Ascending aorta (tissue), 2 donors: ENCODE data around the gene MLH1. TPM values are rescaled to one million over a fixed set of nuclear protein-coding genes. Genes with fewer than 3 reads are reported as not detected.

ENCODE experiments used
- DNase-seq, 2 donors: peaks; one replicate each; pipeline ENCODE4 v3.0.0-alpha.2; 2019; ENCODE audit warnings: low spot score in 2 of 2
- H3K27ac ChIP-seq, 2 donors: fragments of 200-600 bp; sonication (generic); one replicate each; pipeline ENCODE4 v1.5.1; 2016 to 2017; ENCODE audit warnings: mild to moderate bottlenecking in 1 of 2
- H3K27me3 ChIP-seq: fragments of 200-600 bp; sonication (generic); one replicate; pipeline ENCODE4 v1.5.1; 2017
- H3K36me3 ChIP-seq, 2 donors: fragments of 200-600 bp; sonication (generic); one replicate each; pipeline ENCODE4 v1.5.1; 2016
- H3K4me1 ChIP-seq, 2 donors: fragments of 200-600 bp; sonication (generic); one replicate each; pipeline ENCODE4 v1.5.1; 2016 to 2017; ENCODE audit warnings: mild to moderate bottlenecking in 1 of 2
- H3K4me3 ChIP-seq, 2 donors: fragments of 200-600 bp; sonication (generic); one replicate each; pipeline ENCODE4 v1.5.1; 2016 to 2017; ENCODE audit warnings: mild to moderate bottlenecking in 1 of 2
- H3K9me3 ChIP-seq, 2 donors: fragments of 200-600 bp; sonication (generic); one replicate each; pipeline ENCODE4 v1.5.1; 2016
- CTCF ChIP-seq, 3 experiments: fragments of 200-600 bp in 2 of 3; fragments of 450-650 bp in 1 of 3; sonication (generic) in 2 of 3; IDR thresholded peaks; one replicate each; pipeline ENCODE4 v1.5.1; 2016 to 2019; ENCODE audit warnings: antibody characterized with exemption in 3 of 3, mild to moderate bottlenecking in 1 of 3, moderate library complexity in 1 of 3
- intact Hi-C: fragments of 100-400 bp; cut with DNase I; formaldehyde crosslinking; loops from one replicate; pipeline ENCODE4 v1.15.1; 2023
- total RNA-seq: library from RNA; depleted of rRNA; stranded (reverse); fragments of >200 nt; gene quantifications from one replicate; pipeline ENCODE4 v1.1.0, GENCODE V29; 2016

The MLH1 gene
- total RNA-seq, 1 donor from 2014 or later: 18.0 TPM

- H3K4me3 ChIP-seq: no peak overlapping the region
- H3K36me3 ChIP-seq: peaks cover 16 to 44% of the 10 kb centered on the region in 2 donors
- H3K9me3 ChIP-seq: no peaks in the 10 kb centered on the region
- H3K27me3 ChIP-seq: no peaks in the 10 kb centered on the region
- no peak overlapping the region for H3K27ac ChIP-seq
- no peak for TF ChIP-seq CTCF (IDR thresholded peaks at IDR 0.05)
- intact Hi-C loops: no loop called here
- no peak for DNase-seq
- H3K4me1 ChIP-seq: peaks cover 0 to 2% of the 10 kb centered on the region in 2 donors
These were observed 71.4 kb downstream of the MLH1 start for GRCh38 chr3:37064747-37065146.

- H3K4me3 ChIP-seq: no peak overlapping the region
- intact Hi-C loops: no loop called here
- H3K27me3 ChIP-seq: no peaks in the 10 kb centered on the region
- DNase-seq: no peak
- no peaks in the 10 kb centered on the region for H3K9me3 ChIP-seq
- H3K4me1 ChIP-seq: peaks cover 0 to 16% of the 10 kb centered on the region in 2 donors
- H3K36me3 ChIP-seq: peaks cover 18 to 34% of the 10 kb centered on the region in 2 donors
- H3K27ac ChIP-seq: no peak overlapping the region
- TF ChIP-seq CTCF (IDR thresholded peaks at IDR 0.05): no peak
These were observed 74.3 kb downstream of the MLH1 start for GRCh38 chr3:37067577-37067976.

GRCh38 chr3:37068031-37068430, 74.7 kb downstream of the MLH1 start:
- intact Hi-C loops: no loop called here
- TF ChIP-seq CTCF (IDR thresholded peaks at IDR 0.05): no peak

GRCh38 chr3:37071921-37072320, 78.6 kb downstream of the MLH1 start:
- no peaks in the 10 kb centered on the region for H3K9me3 ChIP-seq
- DNase-seq: no peak
- H3K36me3 ChIP-seq: peaks cover 9 to 12% of the 10 kb centered on the region in 2 donors
- peak overlapping the region; percentile 81 to 85 for H3K27ac ChIP-seq
- no peak overlapping the region for H3K4me3 ChIP-seq
- no peaks in the 10 kb centered on the region for H3K27me3 ChIP-seq
- intact Hi-C loops: loop anchor here (5.0 kb wide), 1 partner anchor 40 kb away; no protein-coding TSS in a partner anchor
- no peak for TF ChIP-seq CTCF (IDR thresholded peaks at IDR 0.05)
- H3K4me1 ChIP-seq: peaks cover 3 to 46% of the 10 kb centered on the region in 2 donors

More at GRCh38 chr3:37068031-37068430, 74.7 kb downstream of the MLH1 start:
- peaks cover 0 to 21% of the 10 kb centered on the region in 2 donors for H3K4me1 ChIP-seq
- no peaks in the 10 kb centered on the region for H3K27me3 ChIP-seq
- DNase-seq: no peak
- H3K4me3 ChIP-seq: no peak overlapping the region
- no peaks in the 10 kb centered on the region for H3K9me3 ChIP-seq
- no peak overlapping the region for H3K27ac ChIP-seq
- H3K36me3 ChIP-seq: peaks cover 18 to 29% of the 10 kb centered on the region in 2 donors

GRCh38 chr3:37072892-37073291, 79.6 kb downstream of the MLH1 start:
- intact Hi-C loops: loop anchor here (5.0 kb wide), 1 partner anchor 39 kb away; no protein-coding TSS in a partner anchor
- H3K4me1 ChIP-seq: peaks cover 3 to 46% of the 10 kb centered on the region in 2 donors
- no peaks in the 10 kb centered on the region for H3K27me3 ChIP-seq
- peak overlapping the region in 1 of 2 donors; percentile 12 for H3K4me3 ChIP-seq
- TF ChIP-seq CTCF (IDR thresholded peaks at IDR 0.05): no peak
- H3K27ac ChIP-seq: peak overlapping the region; percentile 81 to 85
- no peak for DNase-seq
- H3K36me3 ChIP-seq: peaks cover 9 to 12% of the 10 kb centered on the region in 2 donors
- H3K9me3 ChIP-seq: no peaks in the 10 kb centered on the region
